ENCODE data around the gene MTARC1. TPM values are rescaled to one million over a fixed set of nuclear protein-coding genes. Genes with fewer than 3 reads are reported as not detected.

The MTARC1 gene
- total and polyA plus RNA-seq, 10 donors = 3.2 to 17.3 (median 8.1) TPM

GRCh38 chr1:220827445-220828178, 40.9 kb downstream of the MTARC1 start:
- no peak overlapping the region for H3K27ac ChIP-seq
- WGBS, 5 donors = 64 to 85% (median 68%) methylated on average over 4 of the region's 4 CpGs
- H3K27me3 ChIP-seq (replicated peaks in 1 of 7) = peaks cover 0 to 9% (median 0%) of the 10 kb centered on the region in 7 donors
- intact Hi-C loops (cut with DNase I; ENCODE audit: low total_unique reads) = no loop called here
- no peak overlapping the region for H3K4me3 ChIP-seq
- DNase-seq = no peak
- peaks cover 0 to 5% (median 0%) of the 10 kb centered on the region in 8 donors for H3K9me3 ChIP-seq
- peaks cover 0 to 13% (median 0%) of the 10 kb centered on the region in 6 donors for H3K36me3 ChIP-seq
- H3K4me1 ChIP-seq = peaks cover 0 to 6% (median 0%) of the 10 kb centered on the region in 6 donors
- TF ChIP-seq POLR2A (IDR thresholded peaks at IDR 0.05) = no peak
- TF ChIP-seq, protein P1, sequence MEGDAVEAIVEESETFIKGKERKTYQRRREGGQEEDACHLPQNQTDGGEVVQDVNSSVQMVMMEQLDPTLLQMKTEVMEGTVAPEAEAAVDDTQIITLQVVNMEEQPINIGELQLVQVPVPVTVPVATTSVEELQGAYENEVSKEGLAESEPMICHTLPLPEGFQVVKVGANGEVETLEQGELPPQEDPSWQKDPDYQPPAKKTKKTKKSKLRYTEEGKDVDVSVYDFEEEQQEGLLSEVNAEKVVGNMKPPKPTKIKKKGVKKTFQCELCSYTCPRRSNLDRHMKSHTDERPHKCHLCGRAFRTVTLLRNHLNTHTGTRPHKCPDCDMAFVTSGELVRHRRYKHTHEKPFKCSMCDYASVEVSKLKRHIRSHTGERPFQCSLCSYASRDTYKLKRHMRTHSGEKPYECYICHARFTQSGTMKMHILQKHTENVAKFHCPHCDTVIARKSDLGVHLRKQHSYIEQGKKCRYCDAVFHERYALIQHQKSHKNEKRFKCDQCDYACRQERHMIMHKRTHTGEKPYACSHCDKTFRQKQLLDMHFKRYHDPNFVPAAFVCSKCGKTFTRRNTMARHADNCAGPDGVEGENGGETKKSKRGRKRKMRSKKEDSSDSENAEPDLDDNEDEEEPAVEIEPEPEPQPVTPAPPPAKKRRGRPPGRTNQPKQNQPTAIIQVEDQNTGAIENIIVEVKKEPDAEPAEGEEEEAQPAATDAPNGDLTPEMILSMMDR (IDR thresholded peaks at IDR 0.05 in 8 of 11, conservative IDR thresholded peaks at IDR 0.05 in 3 of 11) = no peak
- TF ChIP-seq POLR2AphosphoS5 (IDR thresholded peaks at IDR 0.05) = no peak

- Histone ChIP-seq H3K4me1 (peaks cover 0 to 6% (median 0%) of the 10 kb centered on the region in 6 donors), H3K4me3 (no peak overlapping the region), H3K27me3 (replicated peaks in 1 of 7) (peaks cover 0 to 9% (median 0%) of the 10 kb centered on the region in 7 donors), H3K36me3 (peaks cover 0 to 13% (median 0%) of the 10 kb centered on the region in 6 donors), H3K27ac (no peak overlapping the region), H3K9me3 (peaks cover 0 to 5% (median 0%) of the 10 kb centered on the region in 8 donors)
- intact Hi-C loops (cut with DNase I; ENCODE audit: low total_unique reads) = no loop called here
- WGBS, 5 donors = 89 to 95% (median 91%) methylated on average over 4 of the region's 4 CpGs
- TF ChIP-seq, protein P1 (IDR thresholded peaks at IDR 0.05 in 8 of 11, conservative IDR thresholded peaks at IDR 0.05 in 3 of 11) = no peak
- TF ChIP-seq POLR2AphosphoS5 (IDR thresholded peaks at IDR 0.05) (no peak), POLR2A (IDR thresholded peaks at IDR 0.05) (no peak)
- DNase-seq = no peak
Measured at GRCh38 chr1:220828179-220828490, 41.4 kb downstream of the MTARC1 start.

DNA sequence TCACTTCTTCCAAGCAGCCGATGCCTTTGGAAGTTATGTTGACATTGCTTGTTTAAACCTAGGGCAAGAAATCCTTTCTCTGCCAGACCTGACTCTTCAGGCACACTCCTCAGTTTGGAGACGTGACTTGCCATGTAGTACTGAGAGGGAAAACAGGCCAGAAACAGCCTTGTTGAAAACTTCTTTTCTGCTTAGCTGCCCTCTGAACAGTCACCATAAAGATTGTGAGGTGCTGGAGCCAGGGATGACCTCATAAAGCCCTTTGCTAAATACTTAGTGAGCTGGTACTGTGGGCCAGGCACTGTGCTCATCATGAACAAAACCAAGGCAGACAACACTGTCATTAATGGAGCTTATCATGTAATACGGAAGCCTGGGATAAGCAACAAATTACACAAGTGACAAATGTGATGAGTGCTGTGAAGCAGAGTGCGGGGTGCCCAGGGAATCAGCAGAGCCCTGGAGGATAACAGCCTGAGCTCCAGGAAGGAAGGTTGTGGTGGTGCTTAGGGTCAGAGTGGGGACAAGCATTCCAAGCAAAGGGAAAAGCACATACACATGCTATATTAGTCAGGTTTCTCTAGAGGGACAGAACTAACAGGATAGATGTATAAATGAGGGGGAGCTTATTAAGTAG, 42.4 kb downstream of the MTARC1 start:
- Histone ChIP-seq H3K36me3 (peaks cover 0 to 13% (median 0%) of the 10 kb centered on the region in 6 donors), H3K9me3 (peaks cover 0 to 5% (median 0%) of the 10 kb centered on the region in 8 donors), H3K27me3 (replicated peaks in 1 of 7) (peaks cover 0 to 9% (median 0%) of the 10 kb centered on the region in 7 donors), H3K27ac (no peak overlapping the region), H3K4me1 (peaks cover 0 to 6% (median 0%) of the 10 kb centered on the region in 6 donors), H3K4me3 (no peak overlapping the region)
- 89 to 97% (median 94%) methylated on average over 4 of the region's 4 CpGs for WGBS, 5 donors
- intact Hi-C loops (cut with DNase I; ENCODE audit: low total_unique reads) = no loop called here
- TF ChIP-seq POLR2A (IDR thresholded peaks at IDR 0.05) = no peak
- TF ChIP-seq POLR2AphosphoS5 (IDR thresholded peaks at IDR 0.05) = no peak
- TF ChIP-seq, protein P1 (IDR thresholded peaks at IDR 0.05 in 8 of 11, conservative IDR thresholded peaks at IDR 0.05 in 3 of 11) = no peak
- no peak for DNase-seq

DNA sequence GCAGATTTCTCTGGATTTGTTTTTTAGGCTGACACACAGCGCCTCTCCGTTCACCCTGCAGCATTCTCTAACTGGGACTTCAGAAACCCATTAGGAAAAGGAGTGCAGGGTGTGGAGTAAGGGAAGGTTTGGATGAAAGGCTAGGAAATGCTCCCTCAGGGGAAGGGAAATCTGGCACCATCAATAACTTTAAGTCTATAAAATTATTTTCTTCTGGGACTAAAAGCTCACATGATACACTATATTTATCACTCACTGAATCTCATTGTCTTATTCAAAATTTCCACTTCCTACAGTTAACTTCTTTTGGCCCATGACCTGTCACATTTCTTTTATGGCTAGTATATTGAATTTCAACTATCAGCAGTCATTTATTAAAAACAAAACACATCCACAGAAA, 46.7 kb downstream of the MTARC1 start:
- Histone ChIP-seq H3K36me3 (peaks cover 0 to 13% (median 0%) of the 10 kb centered on the region in 6 donors), H3K4me1 (no peaks in the 10 kb centered on the region), H3K27ac (no peak overlapping the region), H3K4me3 (no peak overlapping the region), H3K9me3 (peaks cover 0 to 5% (median 0%) of the 10 kb centered on the region in 8 donors), H3K27me3 (replicated peaks in 1 of 7) (peaks cover 0 to 9% (median 0%) of the 10 kb centered on the region in 7 donors)
- intact Hi-C loops (cut with DNase I; ENCODE audit: low total_unique reads) = no loop called here
- WGBS, 5 donors = 73 to 94% (median 91%) methylated on average over 2 of the region's 2 CpGs
- TF ChIP-seq POLR2A (IDR thresholded peaks at IDR 0.05) = no peak
- no peak for TF ChIP-seq POLR2AphosphoS5 (IDR thresholded peaks at IDR 0.05)
- TF ChIP-seq, protein P1 (IDR thresholded peaks at IDR 0.05 in 8 of 11, conservative IDR thresholded peaks at IDR 0.05 in 3 of 11) = no peak
- no peak for DNase-seq
